ENCODE measurements around the gene LAMA3. TPM values are rescaled to one million over a fixed set of nuclear protein-coding genes. Genes with fewer than 3 reads are reported as not detected.

Gene LAMA3
- total and polyA plus RNA-seq, 2 donors from 2014 or later, result 4.4 to 66.0 TPM

DNA sequence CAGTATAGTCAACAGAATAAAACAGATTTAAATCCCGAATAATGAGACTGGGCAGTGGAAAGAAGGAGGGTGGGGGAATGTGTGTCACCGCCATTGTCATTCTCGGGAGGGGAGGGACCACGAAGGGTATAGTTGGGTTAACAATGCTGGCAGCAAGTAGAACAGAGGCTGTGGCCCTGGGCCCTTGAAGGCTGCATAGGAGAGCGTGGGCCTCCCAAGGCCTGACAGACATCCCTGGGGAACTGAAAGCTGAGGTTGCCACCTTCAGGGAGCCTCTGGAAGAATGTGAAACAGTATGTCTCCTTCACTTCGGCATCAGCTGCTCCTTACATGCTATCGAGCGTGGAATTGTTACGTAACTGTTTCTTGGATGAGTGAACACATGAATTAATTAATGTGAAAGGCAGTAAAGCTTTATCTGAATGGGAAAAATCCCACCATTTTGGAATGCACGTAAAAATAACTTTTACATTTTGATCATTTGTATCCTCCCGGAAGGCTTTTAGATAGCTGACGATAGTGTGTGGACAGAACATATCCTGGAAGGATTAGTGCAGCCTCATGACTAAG lies 232.5 kb downstream of the LAMA3 start:
- H3K4me3 ChIP-seq (ENCODE audit: low read length in 3 of 3), result no peak overlapping the region
- TF ChIP-seq, protein P1, sequence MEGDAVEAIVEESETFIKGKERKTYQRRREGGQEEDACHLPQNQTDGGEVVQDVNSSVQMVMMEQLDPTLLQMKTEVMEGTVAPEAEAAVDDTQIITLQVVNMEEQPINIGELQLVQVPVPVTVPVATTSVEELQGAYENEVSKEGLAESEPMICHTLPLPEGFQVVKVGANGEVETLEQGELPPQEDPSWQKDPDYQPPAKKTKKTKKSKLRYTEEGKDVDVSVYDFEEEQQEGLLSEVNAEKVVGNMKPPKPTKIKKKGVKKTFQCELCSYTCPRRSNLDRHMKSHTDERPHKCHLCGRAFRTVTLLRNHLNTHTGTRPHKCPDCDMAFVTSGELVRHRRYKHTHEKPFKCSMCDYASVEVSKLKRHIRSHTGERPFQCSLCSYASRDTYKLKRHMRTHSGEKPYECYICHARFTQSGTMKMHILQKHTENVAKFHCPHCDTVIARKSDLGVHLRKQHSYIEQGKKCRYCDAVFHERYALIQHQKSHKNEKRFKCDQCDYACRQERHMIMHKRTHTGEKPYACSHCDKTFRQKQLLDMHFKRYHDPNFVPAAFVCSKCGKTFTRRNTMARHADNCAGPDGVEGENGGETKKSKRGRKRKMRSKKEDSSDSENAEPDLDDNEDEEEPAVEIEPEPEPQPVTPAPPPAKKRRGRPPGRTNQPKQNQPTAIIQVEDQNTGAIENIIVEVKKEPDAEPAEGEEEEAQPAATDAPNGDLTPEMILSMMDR (IDR thresholded peaks at IDR 0.05; ENCODE audit: borderline replicate concordance, extremely low read depth, insufficient read depth), result no peak
- H3K9me3 ChIP-seq (ENCODE audit: control insufficient read depth in 2 of 3, insufficient read depth in 1 of 3, low read length in 3 of 3), result no peaks in the 10 kb centered on the region
- no peak for FAIRE-seq
- H3K27me3 ChIP-seq (ENCODE audit: control insufficient read depth, insufficient read depth, low read length), result no peaks in the 10 kb centered on the region
- intact Hi-C loops (cut with DNase I), result no loop called here
- no peak overlapping the region for H3K27ac ChIP-seq (ENCODE audit: low read depth in 2 of 2, low read length in 2 of 2)
- H3K4me1 ChIP-seq (ENCODE audit: control insufficient read depth in 2 of 3, insufficient read depth in 2 of 3, low read depth in 1 of 3, low read length in 3 of 3), result no peaks in the 10 kb centered on the region
- peak in 1 of 5 donors; percentile 36 for DNase-seq
- no peak overlapping the region for H3K9ac ChIP-seq (ENCODE audit: low read length in 3 of 3)
- H3K36me3 ChIP-seq (ENCODE audit: control insufficient read depth in 2 of 3, insufficient read depth in 3 of 3, low read length in 3 of 3), result no peaks in the 10 kb centered on the region

DNA sequence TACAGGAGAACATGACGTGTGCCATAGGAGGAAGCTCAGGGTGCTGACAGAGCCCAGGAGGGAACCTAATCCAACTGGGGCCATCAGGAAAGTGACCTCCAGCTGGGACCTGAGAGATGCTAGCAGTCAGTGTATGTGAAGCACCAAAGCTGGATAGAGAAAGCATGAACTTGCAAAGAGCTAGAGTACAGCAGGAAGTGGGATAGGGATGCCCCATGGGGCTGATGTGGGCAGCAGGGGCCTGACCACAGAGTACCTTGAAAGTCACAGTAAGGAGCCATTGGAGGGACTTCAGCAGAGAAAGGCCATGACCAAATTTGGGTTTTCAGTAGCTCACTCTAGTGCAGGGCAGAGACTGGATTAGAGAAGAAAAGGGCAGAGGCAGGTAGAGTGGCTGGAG lies 233.7 kb downstream of the LAMA3 start:
- Histone ChIP-seq H3K9me3 (ENCODE audit: control insufficient read depth in 2 of 3, insufficient read depth in 1 of 3, low read length in 3 of 3) (no peaks in the 10 kb centered on the region), H3K4me3 (ENCODE audit: low read length in 3 of 3) (no peak overlapping the region), H3K4me1 (ENCODE audit: control insufficient read depth in 2 of 3, insufficient read depth in 2 of 3, low read depth in 1 of 3, low read length in 3 of 3) (no peaks in the 10 kb centered on the region), H3K36me3 (ENCODE audit: control insufficient read depth in 2 of 3, insufficient read depth in 3 of 3, low read length in 3 of 3) (no peaks in the 10 kb centered on the region), H3K9ac (ENCODE audit: low read length in 3 of 3) (no peak overlapping the region), H3K27ac (ENCODE audit: low read depth in 2 of 2, low read length in 2 of 2) (no peak overlapping the region), H3K27me3 (ENCODE audit: control insufficient read depth, insufficient read depth, low read length) (no peaks in the 10 kb centered on the region)
- FAIRE-seq (no peak), DNase-seq (no peak)
- TF ChIP-seq, protein P1 (IDR thresholded peaks at IDR 0.05; ENCODE audit: borderline replicate concordance, extremely low read depth, insufficient read depth), result no peak
- intact Hi-C loops (cut with DNase I), result no loop called here

DNA sequence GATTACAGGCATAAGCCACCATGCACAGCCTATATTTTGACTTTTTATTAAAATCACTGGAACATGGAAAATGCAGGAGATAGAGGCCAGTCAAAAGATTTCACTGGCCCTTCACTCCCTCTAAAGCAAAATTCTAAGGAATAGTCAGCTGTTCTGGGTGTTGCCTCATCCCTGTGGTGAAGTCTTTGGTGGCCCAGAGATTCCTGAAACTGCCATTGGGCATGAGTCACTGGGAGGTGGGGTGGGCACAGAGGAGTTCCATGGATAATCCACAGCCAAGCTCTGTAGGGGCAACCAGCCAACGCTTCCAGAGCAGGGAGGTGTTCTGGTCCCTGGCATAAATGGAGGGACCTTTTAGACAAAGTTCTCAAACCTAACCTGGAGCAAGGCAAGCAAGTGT lies 235.6 kb downstream of the LAMA3 start:
- DNase-seq (no peak), FAIRE-seq (no peak)
- H3K36me3 ChIP-seq (ENCODE audit: control insufficient read depth in 2 of 3, insufficient read depth in 3 of 3, low read length in 3 of 3), result no peaks in the 10 kb centered on the region
- intact Hi-C loops (cut with DNase I), result no loop called here
- no peak overlapping the region for H3K27ac ChIP-seq (ENCODE audit: low read depth in 2 of 2, low read length in 2 of 2)
- no peak overlapping the region for H3K4me3 ChIP-seq (ENCODE audit: low read length in 3 of 3)
- no peaks in the 10 kb centered on the region for H3K27me3 ChIP-seq (ENCODE audit: control insufficient read depth, insufficient read depth, low read length)
- TF ChIP-seq, protein P1 (IDR thresholded peaks at IDR 0.05; ENCODE audit: borderline replicate concordance, extremely low read depth, insufficient read depth), result no peak
- no peak overlapping the region for H3K9ac ChIP-seq (ENCODE audit: low read length in 3 of 3)
- no peaks in the 10 kb centered on the region for H3K4me1 ChIP-seq (ENCODE audit: control insufficient read depth in 2 of 3, insufficient read depth in 2 of 3, low read depth in 1 of 3, low read length in 3 of 3)
- no peaks in the 10 kb centered on the region for H3K9me3 ChIP-seq (ENCODE audit: control insufficient read depth in 2 of 3, insufficient read depth in 1 of 3, low read length in 3 of 3)

DNA sequence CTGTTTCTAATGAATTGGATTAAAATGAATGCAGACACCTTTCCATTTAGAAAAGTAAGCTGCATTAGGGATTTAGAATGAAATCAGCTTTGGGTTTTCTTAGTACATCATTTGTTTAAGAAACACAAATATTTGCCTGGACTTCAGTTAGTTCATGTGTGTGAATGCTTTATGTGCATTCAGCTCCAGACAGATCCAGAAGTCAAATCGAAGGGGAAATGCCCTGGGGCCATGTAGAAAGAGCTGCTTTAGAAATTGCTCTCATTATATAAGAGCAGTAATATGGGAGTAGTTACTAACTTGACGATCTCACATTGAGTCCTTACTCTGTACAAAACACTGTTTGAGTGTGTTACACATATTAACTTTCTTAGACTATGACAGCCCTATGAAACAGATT lies 237.3 kb downstream of the LAMA3 start:
- intact Hi-C loops (cut with DNase I), result no loop called here
- Histone ChIP-seq H3K27me3 (ENCODE audit: control insufficient read depth, insufficient read depth, low read length) (no peaks in the 10 kb centered on the region), H3K4me3 (ENCODE audit: low read length in 3 of 3) (no peak overlapping the region), H3K4me1 (ENCODE audit: control insufficient read depth in 2 of 3, insufficient read depth in 2 of 3, low read depth in 1 of 3, low read length in 3 of 3) (no peaks in the 10 kb centered on the region), H3K27ac (ENCODE audit: low read depth in 2 of 2, low read length in 2 of 2) (no peak overlapping the region), H3K36me3 (ENCODE audit: control insufficient read depth in 2 of 3, insufficient read depth in 3 of 3, low read length in 3 of 3) (no peaks in the 10 kb centered on the region), H3K9ac (ENCODE audit: low read length in 3 of 3) (no peak overlapping the region), H3K9me3 (ENCODE audit: control insufficient read depth in 2 of 3, insufficient read depth in 1 of 3, low read length in 3 of 3) (no peaks in the 10 kb centered on the region)
- FAIRE-seq, result no peak
- TF ChIP-seq, protein P1 (IDR thresholded peaks at IDR 0.05; ENCODE audit: borderline replicate concordance, extremely low read depth, insufficient read depth), result no peak
- no peak for DNase-seq
